GM18951 (cell line): Measurements from ENCODE around the gene TPI1.

Source experiments
- POLR2A ChIP-seq: IDR thresholded peaks from 4 replicates; pipeline ENCODE4 v1.6.1; 2011; ENCODE audit warnings: mild to moderate bottlenecking; ENCODE audit not compliant: insufficient read length, insufficient read depth; ENCODE audit errors: extremely low read depth
- in situ Hi-C: fragments of 300-500 bp; cut with MboI; formaldehyde crosslinking; loops from one replicate; pipeline ENCODE4 v1.12.0; 2022; ENCODE audit warnings: low sequenced_read_pairs, mixed read lengths, inconsistent platforms; ENCODE audit not compliant: unreplicated experiment

TPI1 gene

DNA sequence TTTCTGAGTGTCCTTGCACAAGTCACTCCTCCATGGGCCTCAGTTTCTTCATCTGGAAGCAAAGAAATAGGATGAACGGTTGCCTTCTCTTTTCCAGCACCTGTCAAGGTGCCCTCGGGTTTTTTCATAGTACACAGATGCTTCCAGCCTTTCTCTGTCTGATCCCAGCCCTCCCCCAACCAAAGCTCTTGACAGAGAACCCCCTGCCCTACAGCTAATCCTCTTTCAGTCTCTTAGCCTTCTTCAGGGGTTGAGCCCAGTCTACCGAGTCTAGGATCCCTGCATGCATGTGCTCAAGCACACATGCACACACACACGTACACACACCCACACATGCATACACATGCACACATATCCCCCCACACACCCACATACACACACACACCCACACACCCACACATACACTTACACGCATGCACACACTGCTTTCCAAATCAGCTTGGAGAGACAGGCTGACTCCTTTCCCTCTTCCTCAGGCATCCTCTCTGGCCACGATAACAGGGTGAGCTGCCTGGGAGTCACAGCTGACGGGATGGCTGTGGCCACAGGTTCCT, 20.9 kb upstream of the TPI1 start:
- in situ Hi-C loops = no loop called here
- no peak for TF ChIP-seq POLR2A

- in situ Hi-C loops = no loop called here
- no peak for TF ChIP-seq POLR2A
Observed at GRCh38 chr12:6847676-6848075, 19.7 kb upstream of the TPI1 start.

GRCh38 chr12:6849427-6849826, 17.9 kb upstream of the TPI1 start:
- no peak for TF ChIP-seq POLR2A
- in situ Hi-C loops = no loop called here

DNA sequence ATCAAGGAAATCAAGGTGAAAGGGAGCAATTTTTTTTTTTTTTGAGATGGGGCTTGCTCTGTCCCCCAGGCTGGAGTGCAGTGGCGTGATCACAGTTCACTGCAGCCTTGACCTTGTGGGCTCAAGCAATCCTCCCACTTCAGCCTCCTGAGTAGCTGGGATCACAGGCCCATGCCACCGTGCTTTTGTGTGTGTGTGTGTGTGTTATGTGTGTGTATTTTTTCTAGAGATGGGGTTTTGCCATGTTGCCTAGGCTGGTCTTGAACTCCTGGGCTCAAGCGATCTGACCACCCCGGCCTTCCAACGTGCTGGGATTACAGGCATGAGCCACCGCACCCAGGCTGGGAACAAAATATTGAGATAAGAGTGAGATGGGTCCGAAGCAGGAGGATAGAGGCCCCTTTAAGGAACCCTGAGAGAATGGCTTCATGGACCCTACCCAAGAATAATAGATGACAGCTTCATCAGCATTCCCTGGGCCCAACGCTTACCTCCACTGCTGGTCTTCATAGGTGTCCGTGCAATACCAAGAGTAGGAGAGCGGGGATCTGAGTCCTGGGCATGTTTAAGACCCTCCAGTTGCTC, 17.3 kb upstream of the TPI1 start:
- in situ Hi-C loops = no loop called here
- no peak for TF ChIP-seq POLR2A

DNA sequence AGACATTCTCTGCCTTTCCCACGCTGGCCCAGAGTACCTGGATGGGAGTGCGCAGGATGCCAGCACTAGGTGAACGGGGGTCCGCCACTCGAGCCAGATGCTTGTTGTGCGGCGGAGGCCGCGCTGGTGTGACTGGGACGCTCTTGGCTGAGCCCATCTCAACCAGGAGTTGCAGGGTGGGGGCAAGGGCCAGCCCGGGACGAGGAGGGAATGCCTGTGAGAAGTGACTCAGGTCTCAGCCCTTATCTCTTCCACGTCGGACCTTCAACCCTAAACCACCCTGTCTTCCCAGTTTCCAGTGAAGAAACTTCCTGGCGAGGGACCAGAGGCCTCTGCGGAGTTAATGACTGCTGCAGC, 16.6 kb upstream of the TPI1 start:
- no peak for TF ChIP-seq POLR2A
- in situ Hi-C loops = no loop called here

DNA sequence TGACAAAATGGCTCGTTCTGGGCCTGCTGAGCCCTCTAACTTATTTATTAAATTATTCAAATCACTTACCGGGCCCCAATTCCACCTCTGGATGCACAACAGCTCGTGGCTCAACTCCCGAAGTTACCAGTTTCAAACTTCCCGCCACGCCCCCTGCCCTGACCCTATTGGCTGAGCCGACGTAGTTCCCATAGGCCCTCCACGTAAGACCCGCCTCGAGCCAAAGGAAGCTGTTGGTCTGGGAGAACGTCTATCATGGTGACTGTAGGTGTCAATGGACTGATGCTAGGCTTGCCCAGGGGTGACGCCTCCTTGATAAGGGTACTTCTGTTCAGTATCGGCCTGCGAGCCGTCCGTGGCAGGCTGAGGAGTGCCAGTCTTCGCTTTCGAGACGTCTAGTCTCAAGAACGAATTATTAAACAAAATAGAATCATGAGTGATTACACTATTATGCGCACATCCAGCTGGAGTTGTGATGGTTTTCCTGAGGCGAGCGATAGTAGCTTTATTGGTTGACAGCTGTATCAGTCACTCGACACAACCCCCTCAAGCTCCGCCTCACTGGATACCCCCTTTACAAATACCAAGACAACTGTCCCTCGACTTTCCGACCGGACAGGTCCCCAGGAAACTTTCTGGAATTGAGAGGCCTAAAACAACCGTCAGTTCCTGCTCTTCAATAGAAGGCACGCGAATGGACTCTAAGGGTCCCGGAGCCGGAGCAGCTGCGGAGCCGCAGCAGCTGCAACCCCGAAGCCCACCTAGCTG, 16.0 kb upstream of the TPI1 start, which contains the start of gene CDCA3:
CDCA3 (minus strand) TSS at position 134 of the 768 bp plus-strand sequence. CDS start 334 bp downstream, outside the sequence.
- peak; percentile 85 for TF ChIP-seq POLR2A
- in situ Hi-C loops = no loop called here

DNA sequence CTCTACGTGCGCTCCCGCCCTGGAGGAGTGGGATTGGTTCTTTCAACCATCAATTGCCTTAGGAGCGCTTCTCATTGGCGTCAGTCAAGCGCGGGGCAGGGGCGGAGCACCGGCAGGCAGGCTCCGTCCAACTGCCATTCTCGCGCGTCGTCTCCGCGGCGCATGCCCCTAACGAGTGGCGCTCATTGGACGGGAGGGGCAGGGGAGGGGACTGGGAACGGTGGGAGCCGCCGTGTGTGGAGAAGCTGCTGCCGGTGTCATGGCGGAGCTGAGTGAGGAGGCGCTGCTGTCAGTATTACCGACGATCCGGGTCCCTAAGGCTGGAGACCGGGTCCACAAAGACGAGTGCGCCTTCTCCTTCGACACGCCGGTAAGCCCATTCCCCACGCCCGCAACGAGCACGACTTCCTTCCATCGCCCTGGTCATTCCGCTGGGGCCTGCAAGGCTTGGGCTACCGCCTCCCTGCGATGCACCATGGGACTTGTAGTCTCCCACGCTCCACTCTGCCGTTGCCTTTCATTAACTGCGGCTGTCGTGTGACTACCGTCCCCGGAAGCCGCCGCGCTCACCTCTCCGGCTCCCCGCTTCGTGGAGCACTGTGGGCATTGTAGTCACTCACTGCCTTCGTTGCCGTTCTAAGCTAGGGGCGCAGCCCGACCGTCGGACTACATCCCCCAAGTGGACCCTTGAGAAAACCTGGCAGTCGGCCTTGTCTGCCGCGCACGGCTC, 15.2 kb upstream of the TPI1 start, which contains the start of gene USP5:
USP5 (plus strand) TSS at position 230 of the 730 bp plus-strand sequence; CDS start at position 260, 30 bp downstream.
- TF ChIP-seq POLR2A = peak; percentile 71
- in situ Hi-C loops = no loop called here

GRCh38 chr12:6852651-6853354, 14.5 kb upstream of the TPI1 start:
- in situ Hi-C loops = no loop called here
- no peak for TF ChIP-seq POLR2A

GRCh38 chr12:6853626-6854025, 13.7 kb upstream of the TPI1 start:
- no peak for TF ChIP-seq POLR2A
- in situ Hi-C loops = no loop called here

GRCh38 chr12:6854036-6854435, 13.3 kb upstream of the TPI1 start:
- in situ Hi-C loops = no loop called here
- no peak for TF ChIP-seq POLR2A

DNA sequence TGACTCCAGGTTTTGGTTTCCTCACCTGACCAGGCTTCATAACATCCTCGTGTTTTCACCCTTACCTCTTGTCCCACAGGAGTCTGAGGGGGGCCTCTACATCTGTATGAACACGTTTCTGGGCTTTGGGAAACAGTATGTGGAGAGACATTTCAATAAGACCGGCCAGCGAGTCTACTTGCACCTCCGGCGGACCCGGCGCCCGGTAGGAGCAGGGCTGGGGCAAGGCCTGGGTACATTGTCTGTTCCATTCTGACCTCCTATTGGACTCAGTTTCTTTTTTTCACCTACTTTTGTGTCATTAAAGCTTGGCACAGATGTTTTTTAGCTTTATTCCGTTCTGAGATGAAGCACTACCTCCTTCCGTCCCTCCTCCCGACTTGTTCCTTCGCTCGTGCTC, 12.0 kb upstream of the TPI1 start:
- in situ Hi-C loops = no loop called here
- no peak for TF ChIP-seq POLR2A

- in situ Hi-C loops = no loop called here
- TF ChIP-seq POLR2A = no peak
Observed at GRCh38 chr12:6858799-6859198, 8.5 kb upstream of the TPI1 start.

DNA sequence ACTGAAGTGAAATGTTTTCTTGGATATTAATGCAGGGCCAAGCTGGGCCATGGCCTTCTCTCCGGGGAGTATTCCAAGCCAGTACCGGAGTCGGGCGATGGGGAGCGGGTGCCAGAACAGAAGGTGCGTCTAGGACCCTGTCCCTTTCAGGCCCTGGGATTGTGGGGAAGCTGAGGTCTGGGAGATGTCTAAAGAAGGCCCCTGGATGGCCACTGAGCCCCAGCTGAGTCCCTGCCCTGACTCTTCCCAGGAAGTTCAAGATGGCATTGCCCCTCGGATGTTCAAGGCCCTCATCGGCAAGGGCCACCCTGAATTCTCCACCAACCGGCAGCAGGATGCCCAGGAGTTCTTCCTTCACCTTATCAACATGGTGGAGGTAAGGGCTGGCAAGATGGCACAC, 7.2 kb upstream of the TPI1 start:
- in situ Hi-C loops = no loop called here
- no peak for TF ChIP-seq POLR2A
